ENCODE results near the gene DDX46.
"Not testable (repeated sequence)": the region's sequence is repeated elsewhere in the genome, so short reads cannot be mapped to it uniquely, and the experiment has no call there.

The DDX46 gene

GRCh38 chr5:134845852-134846640, 87.5 kb downstream of the DDX46 start, which contains the start of gene C5orf24:
TSS of gene C5orf24 (plus strand) at chr5:134845968. CDS start at chr5:134854901, 8,933 bp downstream.
- DNase-seq, result peak; percentile 95

DNA sequence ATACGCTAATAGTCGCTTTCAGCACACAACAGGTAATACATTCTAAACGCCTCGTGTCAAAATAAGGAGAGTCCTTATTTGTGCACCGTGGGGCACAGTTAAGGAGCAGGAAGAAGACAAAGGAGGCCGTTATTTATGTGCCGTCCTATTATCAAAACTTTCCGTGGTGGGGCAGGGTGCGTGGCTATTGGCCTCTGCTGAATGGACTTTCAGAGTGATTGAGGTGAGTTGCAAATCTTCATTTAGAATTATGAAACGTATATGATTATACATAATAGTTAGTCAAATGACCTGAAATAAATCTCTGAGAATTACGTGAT, 88.0 kb downstream of the DDX46 start:
- DNase-seq, result peak; percentile 63

DNA sequence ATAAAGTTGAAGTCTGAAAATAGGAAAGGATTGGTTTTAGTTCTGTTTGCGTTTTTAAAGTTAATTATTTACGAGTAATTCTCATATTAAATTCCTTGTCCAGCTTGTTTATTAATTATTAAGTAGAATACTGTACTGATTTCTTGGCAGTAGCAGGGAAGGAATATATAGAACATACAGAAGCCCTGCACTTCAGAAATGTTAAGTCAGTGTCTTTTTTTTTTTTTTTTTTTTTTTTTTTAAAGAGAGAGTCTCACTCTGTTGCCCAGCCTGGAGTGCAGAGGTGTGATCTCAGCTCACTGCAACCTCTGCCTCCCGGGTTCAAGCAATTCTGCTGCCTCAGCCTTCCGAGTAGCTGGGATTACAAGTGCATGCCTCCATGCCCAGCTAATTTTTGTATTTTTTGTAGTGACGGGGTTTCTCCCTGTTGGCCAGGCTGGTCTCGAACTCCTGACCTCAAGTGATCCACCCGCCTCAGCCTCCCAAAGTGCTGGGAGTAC, 90.9 kb downstream of the DDX46 start:
- DNase-seq, result not testable (repeated sequence)

DNA sequence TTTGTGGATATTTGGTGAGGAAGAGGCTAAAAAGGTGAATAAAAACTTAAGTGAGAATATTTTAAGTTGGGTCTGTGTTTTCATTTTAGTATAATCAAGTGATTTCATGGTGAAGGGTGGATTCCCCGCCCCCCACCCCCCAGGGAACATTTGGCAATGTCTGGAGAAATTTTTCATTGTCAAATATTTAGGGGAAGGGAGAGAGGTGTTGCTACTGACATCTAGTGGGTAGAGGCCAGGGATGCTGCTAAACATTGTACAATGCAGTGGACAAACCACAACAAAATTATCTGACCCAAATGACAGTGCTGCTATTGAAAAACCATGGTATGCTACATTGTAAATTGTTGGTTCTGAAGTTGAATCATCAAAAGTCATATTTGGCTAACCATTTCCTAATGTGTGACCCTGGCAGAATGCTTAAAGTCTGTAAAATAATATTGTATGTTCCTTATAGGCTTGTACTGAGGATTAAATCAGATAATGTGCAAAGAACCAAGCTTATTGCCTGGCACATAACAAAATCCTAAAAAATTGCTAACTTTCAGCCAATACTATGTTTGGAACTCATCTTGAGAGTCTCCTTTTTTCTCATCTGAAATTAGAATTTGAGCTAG, 92.8 kb downstream of the DDX46 start:
- peak; percentile 59 for DNase-seq

DNA sequence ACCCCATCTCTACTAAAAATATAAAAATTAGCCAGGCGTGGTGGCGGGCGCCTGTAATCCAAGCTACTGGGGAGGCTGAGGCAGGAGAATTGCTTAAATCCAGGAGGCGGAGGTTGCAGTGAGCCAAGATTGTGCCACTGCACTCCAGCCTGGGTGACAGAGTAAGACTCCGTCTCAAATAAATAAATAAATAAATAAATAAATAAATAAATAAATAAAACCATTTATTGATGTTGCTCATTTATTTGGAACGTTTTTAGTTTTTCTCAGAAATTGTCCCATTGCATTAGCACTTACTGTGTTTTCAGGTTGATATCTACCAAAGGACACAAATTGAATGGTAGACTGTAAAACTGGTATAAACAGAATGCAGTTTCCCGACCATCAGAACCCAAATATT, 97.9 kb downstream of the DDX46 start:
- not testable (repeated sequence) for DNase-seq

DNA sequence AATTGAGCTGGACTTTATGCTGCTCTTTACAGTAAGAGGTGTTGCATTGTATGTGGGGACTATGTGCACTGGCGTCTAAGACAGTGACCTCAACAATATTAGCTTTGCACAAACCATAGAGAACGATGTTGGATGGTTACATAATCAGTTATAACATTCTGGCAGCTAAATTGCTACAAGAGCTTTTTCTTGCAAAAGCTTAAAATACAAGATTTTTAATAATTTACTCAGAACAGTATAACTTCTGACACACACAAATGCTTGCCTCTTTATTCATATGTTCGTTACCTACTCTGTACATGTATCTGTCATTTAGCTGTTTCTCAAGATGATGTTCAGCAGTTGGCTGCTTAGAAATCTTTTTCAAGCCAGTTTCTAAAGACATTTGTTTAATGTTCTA, 98.8 kb downstream of the DDX46 start:
- no peak for DNase-seq

DNA sequence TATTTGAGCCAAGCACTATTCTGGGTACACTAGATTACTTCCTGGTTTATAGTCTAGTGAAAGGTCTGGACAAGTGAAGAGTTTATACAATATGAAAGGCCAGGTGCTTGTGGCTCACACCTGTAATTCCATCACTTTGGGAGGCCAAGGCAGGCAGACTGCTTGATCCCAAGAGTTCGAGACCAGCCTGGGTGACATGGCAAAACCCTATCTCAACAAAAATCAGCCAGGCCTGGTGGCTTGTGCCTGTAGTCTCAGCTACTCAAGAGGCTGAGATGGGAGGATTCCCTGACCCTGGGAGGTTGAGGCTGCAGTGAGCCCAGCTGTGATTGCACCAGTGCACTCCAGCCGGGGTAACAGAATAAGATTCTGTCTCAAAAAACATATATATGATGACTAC, 106.1 kb downstream of the DDX46 start:
- DNase-seq, result no peak

DNA sequence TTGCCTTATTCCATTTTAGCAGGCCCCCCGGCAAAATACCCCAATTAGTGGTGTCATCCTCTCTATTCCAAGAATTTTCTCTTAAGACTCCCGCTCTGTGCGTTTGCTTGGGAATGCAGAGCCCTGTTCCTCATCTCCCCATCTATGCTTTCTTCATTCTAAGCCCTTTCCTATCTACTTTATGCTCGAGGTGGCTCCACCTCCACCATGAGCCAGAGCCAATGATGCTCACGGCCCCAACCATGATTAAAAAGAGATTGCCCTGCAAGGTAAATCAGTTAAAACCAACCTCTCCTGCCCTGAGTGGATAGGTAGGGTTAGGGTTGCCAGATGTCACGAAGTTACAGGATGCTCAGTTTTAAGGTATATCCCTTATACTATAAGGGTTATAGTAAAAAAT, 114.9 kb downstream of the DDX46 start:
- DNase-seq, result no peak

DNA sequence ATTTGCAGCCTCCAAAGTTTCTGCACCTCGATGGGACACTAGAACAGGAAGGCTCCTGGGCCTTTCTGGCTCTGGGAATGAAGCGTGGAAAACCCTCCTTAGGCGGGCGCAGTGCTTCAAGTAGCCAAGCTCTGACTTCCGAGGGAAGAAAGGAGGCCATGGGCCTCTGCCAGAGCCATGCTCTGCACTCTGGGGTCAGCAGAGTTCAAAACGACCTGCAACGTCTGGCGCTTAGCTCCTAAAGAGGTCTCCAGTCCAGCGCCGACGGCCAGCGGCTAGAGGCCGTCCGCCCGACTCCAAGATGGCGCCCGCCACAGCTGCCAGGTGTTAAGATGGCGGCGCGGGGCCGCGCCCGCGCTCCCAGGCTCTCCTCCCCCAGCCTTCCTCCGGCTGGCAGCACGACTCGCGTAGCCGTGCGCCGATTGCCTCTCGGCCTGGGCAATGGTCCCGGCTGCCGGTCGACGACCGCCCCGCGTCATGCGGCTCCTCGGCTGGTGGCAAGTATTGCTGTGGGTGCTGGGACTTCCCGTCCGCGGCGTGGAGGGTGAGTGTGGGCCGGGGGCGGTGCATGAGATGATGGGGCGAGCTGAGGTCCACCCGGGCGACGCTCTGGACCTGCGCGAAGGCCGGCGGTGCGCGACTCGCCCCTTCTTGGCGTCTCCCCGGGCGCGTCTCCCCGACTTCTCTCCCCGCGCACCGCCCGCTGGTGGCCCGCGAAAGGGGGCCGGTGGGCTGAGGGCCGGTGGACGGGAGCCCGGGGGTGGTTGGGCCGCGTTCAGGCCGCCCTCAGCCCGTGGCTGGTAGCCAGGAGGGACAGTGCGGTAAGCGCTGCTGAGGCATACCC, 115.6 kb downstream of the DDX46 start, which contains the start of gene TXNDC15:
TXNDC15 (plus strand) TSS at position 385 of the 844 bp plus-strand sequence; CDS start at position 442, 57 bp downstream.
- peak; percentile 85 for DNase-seq

- DNase-seq, result peak; percentile 67
These were observed 116.5 kb downstream of the DDX46 start for GRCh38 chr5:134874831-134875655.

DNA sequence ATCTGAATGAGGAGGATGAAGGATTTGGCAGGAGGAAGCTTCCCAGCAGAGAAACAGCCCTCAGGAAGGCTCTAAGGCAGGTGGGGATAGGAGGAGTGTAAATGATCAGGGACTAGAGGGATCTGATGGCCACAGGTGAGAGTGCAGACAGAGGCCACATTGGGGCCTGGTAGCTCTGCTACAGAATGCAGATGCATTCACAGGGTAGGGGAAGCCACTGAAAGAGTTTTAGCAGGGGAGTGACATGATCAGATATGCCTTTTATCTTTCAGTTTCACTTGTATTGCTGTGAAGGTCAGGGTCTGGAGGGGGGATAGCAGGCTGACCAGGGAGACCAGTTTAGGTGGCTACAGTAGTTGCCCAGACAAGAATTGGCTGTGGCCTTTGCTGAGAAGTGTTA, 118.6 kb downstream of the DDX46 start:
- peak; percentile 25 for DNase-seq

- no peak for DNase-seq
These were observed 119.8 kb downstream of the DDX46 start for GRCh38 chr5:134878403-134878802.

- no peak for DNase-seq
These were observed 120.9 kb downstream of the DDX46 start for GRCh38 chr5:134879456-134879855.

All from hematopoietic multipotent progenitor cell treated with erythropoietin and hydrocortisone succinate and interleukin-3 and kit ligand, for 8 days (in vitro differentiated cells).